GM10266 (cell line): ENCODE data around the gene GUCY1B1.

Source experiments
- DNase-seq: peaks from one replicate; pipeline ENCODE4 v3.0.0; 2012; ENCODE audit errors: extremely low spot score
- CTCF ChIP-seq: IDR thresholded peaks from 2 replicates; pipeline ENCODE4 v1.5.1; 2012; ENCODE audit warnings: mild to moderate bottlenecking, low read depth; ENCODE audit not compliant: control insufficient read depth, insufficient read depth; ENCODE audit errors: missing control alignments

Gene GUCY1B1

GRCh38 chr4:155805016-155805415 is 46.2 kb downstream of the GUCY1B1 start:
- no peak for TF ChIP-seq CTCF
- no peak for DNase-seq

DNA sequence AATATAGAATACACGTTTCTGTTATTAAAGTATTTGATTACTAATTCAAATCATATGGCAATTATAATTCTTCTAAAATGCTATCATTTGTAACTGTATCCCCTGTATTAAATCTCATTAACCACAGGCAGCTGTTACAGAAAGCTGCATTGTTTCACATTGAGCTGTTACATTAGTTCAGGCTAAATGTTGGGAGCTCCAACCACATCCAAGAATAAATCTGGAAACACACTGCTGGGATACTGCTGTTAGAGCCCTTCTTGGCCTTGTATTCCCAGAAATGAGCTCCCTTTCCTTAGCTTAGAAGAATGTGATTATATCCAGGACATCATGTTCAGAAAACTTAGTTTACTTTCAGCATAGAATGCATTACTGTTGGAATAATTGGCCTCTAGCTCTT is 48.2 kb downstream of the GUCY1B1 start:
- DNase-seq = no peak
- no peak for TF ChIP-seq CTCF

DNA sequence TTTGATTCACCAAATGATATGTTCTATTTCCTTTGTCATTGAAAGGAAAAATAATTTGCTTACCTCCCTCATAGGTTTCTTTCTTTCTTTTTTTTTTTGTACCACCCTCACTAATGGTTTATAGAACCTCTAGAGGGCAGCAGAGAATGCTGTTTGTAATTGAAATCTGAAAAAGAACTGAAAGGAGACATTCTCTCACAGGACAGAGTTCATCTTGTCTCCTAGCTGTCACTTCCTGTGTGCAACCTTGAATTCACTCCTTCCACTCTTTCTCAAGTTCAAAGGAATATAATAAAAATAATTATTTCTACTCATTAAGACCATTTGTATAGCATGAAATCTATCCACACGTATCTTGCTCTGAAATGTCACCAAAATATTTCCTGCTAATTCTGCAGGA is 51.0 kb downstream of the GUCY1B1 start:
- peak; percentile 57 for TF ChIP-seq CTCF
- peak; percentile 44 for DNase-seq

DNA sequence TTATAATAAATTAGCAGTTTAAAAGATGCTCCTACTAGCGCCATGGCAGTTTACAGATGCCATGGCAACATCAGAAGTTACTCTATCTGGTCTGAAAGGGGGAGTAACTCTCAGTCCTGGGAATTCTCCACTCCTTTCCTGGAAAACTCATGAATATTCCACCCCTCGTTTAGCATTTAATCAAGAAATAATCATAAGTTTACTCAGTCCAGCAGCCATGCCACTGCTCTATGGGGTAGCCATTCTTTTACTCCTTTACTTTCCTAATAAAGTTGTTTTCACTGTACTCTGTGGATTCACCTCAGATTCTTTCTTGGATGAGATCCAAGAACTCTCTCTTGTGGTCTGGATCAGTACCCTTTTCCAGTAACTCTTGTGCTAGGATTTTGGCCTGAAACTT is 52.3 kb downstream of the GUCY1B1 start:
- no peak for TF ChIP-seq CTCF
- no peak for DNase-seq

DNA sequence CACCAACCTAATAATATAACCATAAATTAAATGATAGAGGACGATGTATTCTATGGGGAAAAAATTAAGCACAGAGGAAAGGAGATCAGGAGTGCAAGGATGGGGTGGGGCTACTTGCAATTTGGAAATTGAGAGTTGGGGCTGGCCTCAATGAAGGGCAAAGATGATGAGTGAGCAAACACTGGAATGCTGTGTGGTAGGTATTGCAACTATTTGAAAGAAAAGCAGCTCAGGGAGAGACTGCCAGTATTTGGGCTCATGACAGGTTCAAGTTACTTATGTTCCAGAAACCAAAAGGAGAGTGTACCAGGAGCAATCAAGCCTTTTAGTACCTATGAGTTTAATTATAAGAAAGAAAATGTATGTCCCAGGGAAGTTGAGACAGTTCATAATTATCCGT is 59.8 kb downstream of the GUCY1B1 start:
- DNase-seq = no peak
- no peak for TF ChIP-seq CTCF

- no peak for TF ChIP-seq CTCF
- DNase-seq = no peak
These were observed 60.2 kb downstream of the GUCY1B1 start for GRCh38 chr4:155819066-155819465.

DNA sequence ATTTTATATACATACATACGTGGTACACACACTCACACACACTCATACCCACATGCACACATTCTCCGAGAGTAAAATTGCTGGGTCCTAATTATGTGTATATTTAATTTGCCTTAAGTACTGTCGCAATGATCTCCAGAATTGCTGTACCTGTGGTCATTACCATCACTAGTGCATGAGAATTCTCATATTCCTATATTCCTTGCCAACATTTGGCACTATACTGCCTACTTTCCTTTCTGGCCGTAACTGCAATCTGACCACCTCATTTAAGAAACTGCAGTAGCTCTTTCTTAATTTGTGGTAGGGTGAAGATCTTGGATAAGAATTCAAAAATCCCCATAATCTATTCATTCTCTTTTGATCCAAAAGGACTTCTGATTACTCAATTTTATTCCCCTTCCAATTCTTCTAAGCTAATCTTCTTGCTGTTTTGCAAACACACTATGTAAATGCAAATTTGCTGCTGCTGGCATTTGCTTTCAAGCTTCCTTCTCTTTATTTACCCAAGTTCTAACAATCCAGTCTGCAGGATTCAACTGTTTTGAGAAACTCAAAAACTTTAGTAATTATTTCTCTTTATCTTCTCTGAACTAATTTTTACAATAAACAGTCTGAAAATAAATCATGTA is 62.2 kb downstream of the GUCY1B1 start:
- TF ChIP-seq CTCF = no peak
- DNase-seq = no peak
